Endothelial cell of umbilical vein (primary cell): ENCODE measurements around the gene KCTD17. TPM values are rescaled to one million over a fixed set of nuclear protein-coding genes. Genes with fewer than 3 reads are reported as not detected.

Experiments
- BruUV-seq: library from RNA; stranded (reverse); fragments of 400-500 nt; replicated peaks from 2 replicates; lab custom pipeline; 2021; lab: Mats Ljungman, UMichigan
- CTCF ChIA-PET: fragments of 300-600, 350-600 bp; sonication (Branson Sonifier 250); formaldehyde crosslinking; loops from one replicate; lab custom pipeline; 2021; ENCODE audit warnings: antibody characterized with exemption, inconsistent platforms; lab: Charles Lee
- POLR2A ChIA-PET: fragments of 300-600, 350-600 bp; sonication (Branson Sonifier 250); formaldehyde crosslinking; loops from one replicate; lab custom pipeline; 2021; ENCODE audit warnings: antibody characterized with exemption, inconsistent platforms; lab: Charles Lee
- DNase-seq: peaks from one replicate; pipeline ENCODE4 v3.0.0-alpha.2; 2011; ENCODE audit warnings: low read depth, low spot score
- FAIRE-seq: peaks from 2 replicates; lab custom pipeline; 2011; peaks lifted over from hg19 to GRCh38; lab: Jason Lieb, UNC
- H2AFZ ChIP-seq: 2 replicates; pipeline ENCODE4 v1.6.0; 2012; ENCODE audit warnings: low read depth, low read length, control low read depth, inconsistent platforms
- H3K27ac ChIP-seq: 2 replicates; pipeline ENCODE4 v1.5.1; 2011; ENCODE audit warnings: low read depth, mild to moderate bottlenecking, control low read depth, low read length, moderate library complexity; ENCODE audit not compliant: insufficient read depth
- H3K27me3 ChIP-seq, 2 experiments: 2 replicates each; pipeline versions ENCODE4 v1.6.0 to v1.6.1; 2011; ENCODE audit warnings: low read length in 2 of 2, mixed read lengths in 1 of 2; ENCODE audit not compliant: control insufficient read depth in 2 of 2, insufficient read depth in 2 of 2
- H3K36me3 ChIP-seq, 2 experiments: 2 replicates in 1 of 2; 3 replicates in 1 of 2; pipeline ENCODE4 v1.5.1; 2011; ENCODE audit warnings: low read length in 2 of 2, mild to moderate bottlenecking in 1 of 2, moderate library complexity in 1 of 2; ENCODE audit not compliant: control insufficient read depth in 2 of 2, insufficient read depth in 2 of 2; ENCODE audit errors: extremely low read depth in 1 of 2
- H3K4me1 ChIP-seq: 3 replicates; pipeline ENCODE4 v1.5.1; 2011; ENCODE audit warnings: mild to moderate bottlenecking, low read length; ENCODE audit not compliant: control insufficient read depth, insufficient read depth; ENCODE audit errors: extremely low read depth
- H3K4me2 ChIP-seq: 2 replicates; pipeline ENCODE4 v1.6.1; 2011; ENCODE audit warnings: low read length, control low read depth, mixed read lengths; ENCODE audit not compliant: insufficient read depth
- H3K4me3 ChIP-seq, 3 experiments: fragments of 200-600 bp in 1 of 3; sonication (generic), shearing (Covaris generic) in 1 of 3; replicated peaks in 1 of 3; 2 replicates each; pipeline ENCODE4 v1.5.1; 2011 to 2016; ENCODE audit warnings: control low read depth in 3 of 3, low read length in 3 of 3, mild to moderate bottlenecking in 2 of 3, inconsistent platforms in 1 of 3, low read depth in 1 of 3, moderate library complexity in 1 of 3; ENCODE audit not compliant: insufficient read depth in 1 of 3
- H3K79me2 ChIP-seq: 2 replicates; pipeline ENCODE4 v1.6.0; 2012; ENCODE audit warnings: low read length, inconsistent platforms; ENCODE audit not compliant: control insufficient read depth, insufficient read depth
- H3K9ac ChIP-seq: replicated peaks from 2 replicates; pipeline ENCODE3; 2011; ENCODE audit warnings: low read length, control low read depth; ENCODE audit not compliant: insufficient read depth; ENCODE audit errors: extremely low read depth
- H3K9me1 ChIP-seq: replicated peaks from 3 replicates; pipeline ENCODE4 v1.6.0; 2011; ENCODE audit warnings: mild to moderate bottlenecking, low read length; ENCODE audit not compliant: control insufficient read depth, insufficient read depth; ENCODE audit errors: extremely low read depth
- H3K9me3 ChIP-seq: replicated peaks from 2 replicates; pipeline ENCODE4 v1.5.1; 2012; ENCODE audit warnings: low read length, inconsistent platforms; ENCODE audit not compliant: control insufficient read depth, insufficient read depth
- H4K20me1 ChIP-seq: replicated peaks from 2 replicates; pipeline ENCODE3; 2011; ENCODE audit warnings: mild to moderate bottlenecking, low read length; ENCODE audit not compliant: control insufficient read depth, insufficient read depth; ENCODE audit errors: extremely low read depth
- CTCF ChIP-seq, 2 donors: IDR thresholded peaks; 1 replicate in 1 of 2; 2 replicates in 1 of 2; pipeline ENCODE4 v1.5.1; 2011; ENCODE audit warnings: low read length in 2 of 2, mild to moderate bottlenecking in 2 of 2, moderate library complexity in 2 of 2, control low read depth in 1 of 2, inconsistent platforms in 1 of 2, low read depth in 1 of 2; ENCODE audit not compliant: insufficient read depth in 1 of 2; ENCODE audit errors: extremely low read depth in 1 of 2
- EZH2 ChIP-seq: IDR thresholded peaks from 2 replicates; pipeline ENCODE4 v1.6.1; 2012; ENCODE audit warnings: borderline replicate concordance, low read depth, mild to moderate bottlenecking, moderate library complexity, low read length, inconsistent platforms; ENCODE audit not compliant: severe bottlenecking
- FOS ChIP-seq: IDR thresholded peaks from 2 replicates; pipeline ENCODE4 v1.6.1; 2011; ENCODE audit warnings: mild to moderate bottlenecking, low read length, moderate library complexity, borderline replicate concordance; ENCODE audit not compliant: insufficient read depth
- GATA2 ChIP-seq: IDR thresholded peaks from 2 replicates; pipeline ENCODE4 v1.7.0; 2011; ENCODE audit warnings: low read depth, mild to moderate bottlenecking, moderate library complexity, mixed read lengths, low read length; ENCODE audit not compliant: insufficient read length, insufficient read depth
- JUN ChIP-seq: IDR thresholded peaks from 2 replicates; pipeline ENCODE4 v1.6.1; 2011; ENCODE audit warnings: borderline replicate concordance, low read depth; ENCODE audit not compliant: insufficient read length, insufficient read depth
- MAX ChIP-seq: IDR thresholded peaks from 2 replicates; pipeline ENCODE4 v1.6.1; 2011; ENCODE audit not compliant: insufficient read depth, insufficient read length
- MYC ChIP-seq: IDR thresholded peaks from one replicate; pipeline ENCODE4 v1.6.1; 2011; ENCODE audit warnings: mild to moderate bottlenecking, low read depth, low read length
- POLR2A ChIP-seq: IDR thresholded peaks from 2 replicates; pipeline ENCODE4 v1.6.1; 2012; ENCODE audit warnings: low read depth, mild to moderate bottlenecking, control low read depth, low read length
- POLR2AphosphoS5 ChIP-seq: IDR thresholded peaks from 2 replicates; pipeline ENCODE4 v1.6.1; 2012; ENCODE audit warnings: low read depth, mild to moderate bottlenecking, control low read depth, low read length, moderate library complexity; ENCODE audit not compliant: insufficient read depth
- dilution Hi-C: fragments of 300-500 bp; cut with MboI; formaldehyde crosslinking; loops from one replicate; pipeline ENCODE4 v1.15.0; 2019; ENCODE audit warnings: low sequenced_read_pairs; ENCODE audit not compliant: extremely low pct_ligation_motif_present
- intact Hi-C: fragments of 100-400 bp; cut with micrococcal nuclease; formaldehyde crosslinking; loops from one replicate; pipeline ENCODE4 v1.10.0; 2022
- polyA plus RNA-seq, 4 experiments: library from polyadenylated mRNA; depleted of rRNA in 3 of 4; stranded (reverse) in 3 of 4; unstranded in 1 of 4; fragments of >200 nt; gene quantifications; 2 replicates each; pipeline versions ENCODE4 v1.2.1 to v1.2.3, GENCODE V29; 2011 to 2012; ENCODE audit warnings: missing spikeins in 1 of 4
- total RNA-seq: library from RNA; stranded (reverse); gene quantifications from 2 replicates; pipeline ENCODE4 v1.2.3, GENCODE V29; 2021

The KCTD17 gene
- total and polyA plus RNA-seq, 2 donors (not counting 3 experiments of a cell fraction or from before 2014, with no cell fraction given): 59.2 to 73.0 TPM

GRCh38 chr22:37062376-37062675 is 10.8 kb downstream of the KCTD17 start:
- FAIRE-seq: no peak
- no peak overlapping the region for H3K4me3 ChIP-seq
- POLR2A ChIA-PET: no interaction called here
- no peaks in the 10 kb centered on the region for H4K20me1 ChIP-seq
- H3K27ac ChIP-seq: no peak overlapping the region
- intact Hi-C loops (no loop called here), dilution Hi-C loops (no loop called here)
- no peaks in the 10 kb centered on the region for H3K9me1 ChIP-seq
- CTCF ChIA-PET: interaction anchor here (0.6 kb wide), 1 partner anchor 11 kb away, joined by 4 read pairs; the partner anchor contains the start of gene KCTD17
- no TSS peak for BruUV-seq
- no peaks in the 10 kb centered on the region for H3K4me1 ChIP-seq
- H3K9me3 ChIP-seq: no peaks in the 10 kb centered on the region
- H2AFZ ChIP-seq: no peak overlapping the region
- DNase-seq: no peak
- no peak for TF ChIP-seq EZH2
- no peak for TF ChIP-seq GATA2
- TF ChIP-seq POLR2A: no peak
- no peak for TF ChIP-seq MYC
- TF ChIP-seq FOS: no peak
- TF ChIP-seq MAX: no peak
- TF ChIP-seq POLR2AphosphoS5: no peak
- H3K36me3 ChIP-seq: peaks cover 3 to 24% of the 10 kb centered on the region in 2 experiments
- H3K4me2 ChIP-seq: no peak overlapping the region
- no peak overlapping the region for H3K9ac ChIP-seq
- no peaks in the 10 kb centered on the region for H3K27me3 ChIP-seq
- no peaks in the 10 kb centered on the region for H3K79me2 ChIP-seq

- Histone ChIP-seq H3K79me2 (no peaks in the 10 kb centered on the region), H3K9me3 (no peaks in the 10 kb centered on the region), H3K9ac (no peak overlapping the region), H3K27ac (no peak overlapping the region), H3K27me3 (no peaks in the 10 kb centered on the region), H3K9me1 (no peaks in the 10 kb centered on the region), H3K4me3 (no peak overlapping the region), H3K36me3 (peaks cover 3 to 19% of the 10 kb centered on the region in 2 experiments), H3K4me2 (no peak overlapping the region), H3K4me1 (no peaks in the 10 kb centered on the region), H4K20me1 (no peaks in the 10 kb centered on the region), H2AFZ (no peak overlapping the region)
- no peak for FAIRE-seq
- ChIA-PET POLR2A (no interaction called here), CTCF (interaction anchor here (0.6 kb wide), 1 partner anchor 11 kb away, joined by 4 read pairs; the partner anchor contains the start of gene KCTD17)
- intact Hi-C loops: no loop called here
- no peak for TF ChIP-seq JUN
- no peak for TF ChIP-seq POLR2AphosphoS5
- TF ChIP-seq MYC: no peak
- no peak for TF ChIP-seq MAX
- no peak for TF ChIP-seq CTCF (IDR thresholded peaks at IDR 0.05; ENCODE audit: extremely low read depth in 1 of 2, insufficient read depth in 1 of 2, low read depth in 1 of 2, low read length in 2 of 2)
- TF ChIP-seq POLR2A: no peak
- TF ChIP-seq GATA2: no peak
- TF ChIP-seq FOS: no peak
- no peak for TF ChIP-seq EZH2
- no peak for DNase-seq
- dilution Hi-C loops: no loop called here
- BruUV-seq: TSS peak; percentile 24
Observed at GRCh38 chr22:37062702-37063381, 11.3 kb downstream of the KCTD17 start.
